ACC112 (cell line): Measurements from ENCODE around the gene EPHB2.

ENCODE experiments used
- H2AFZ ChIP-seq: fragments of 200-600 bp; sonication (generic); one replicate; pipeline ENCODE4 v1.6.0; 2017; ENCODE audit warnings: antibody characterized with exemption, low read length; ENCODE audit not compliant: unreplicated experiment
- H3K27ac ChIP-seq: fragments of 200-600 bp; sonication (generic); 2 replicates; pipeline ENCODE4 v1.5.1; 2014; ENCODE audit warnings: low read depth, mild to moderate bottlenecking, antibody characterized with exemption, low read length, moderate library complexity
- H3K27me3 ChIP-seq: fragments of 200-600 bp; sonication (generic); 2 replicates; pipeline ENCODE4 v1.6.1; 2014; ENCODE audit warnings: mild to moderate bottlenecking, antibody characterized with exemption, low read length, moderate library complexity, mixed read lengths; ENCODE audit not compliant: insufficient read depth
- H3K36me3 ChIP-seq: fragments of 200-600 bp; sonication (generic); 2 replicates; pipeline ENCODE4 v1.6.1; 2016; ENCODE audit warnings: mild to moderate bottlenecking, antibody characterized with exemption, low read length, moderate library complexity, mixed read lengths; ENCODE audit not compliant: insufficient read depth
- H3K4me1 ChIP-seq: fragments of 200-600 bp; sonication (generic); one replicate; pipeline ENCODE4 v1.6.1; 2016; ENCODE audit warnings: low read length, mixed read lengths; ENCODE audit not compliant: insufficient read depth, unreplicated experiment, control insufficient read depth
- H3K4me3 ChIP-seq: fragments of 200-600 bp; sonication (generic); 2 replicates; pipeline ENCODE4 v1.5.1; 2014; ENCODE audit warnings: mild to moderate bottlenecking, low read depth, low read length
- H3K79me2 ChIP-seq: fragments of 200-600 bp; sonication (generic); one replicate; pipeline ENCODE4 v1.6.0; 2016; ENCODE audit warnings: low read length; ENCODE audit not compliant: control insufficient read depth, unreplicated experiment, insufficient read depth

Gene EPHB2

GRCh38 chr1:22791831-22792347, 81.2 kb downstream of the EPHB2 start:
- Histone ChIP-seq H3K27me3 (no peaks in the 10 kb centered on the region), H3K4me3 (no peak overlapping the region), H3K36me3 (no peaks in the 10 kb centered on the region), H3K79me2 (no peaks in the 10 kb centered on the region), H3K4me1 (peaks cover 8% of the 10 kb centered on the region), H2AFZ (no peak overlapping the region), H3K27ac (no peak overlapping the region)

- H3K36me3 ChIP-seq: no peaks in the 10 kb centered on the region
- H2AFZ ChIP-seq: no peak overlapping the region
- no peaks in the 10 kb centered on the region for H3K79me2 ChIP-seq
- no peak overlapping the region for H3K27ac ChIP-seq
- H3K4me3 ChIP-seq: no peak overlapping the region
- H3K4me1 ChIP-seq: peaks cover 13% of the 10 kb centered on the region
- H3K27me3 ChIP-seq: no peaks in the 10 kb centered on the region
Observed at GRCh38 chr1:22792396-22793160, 81.9 kb downstream of the EPHB2 start.

DNA sequence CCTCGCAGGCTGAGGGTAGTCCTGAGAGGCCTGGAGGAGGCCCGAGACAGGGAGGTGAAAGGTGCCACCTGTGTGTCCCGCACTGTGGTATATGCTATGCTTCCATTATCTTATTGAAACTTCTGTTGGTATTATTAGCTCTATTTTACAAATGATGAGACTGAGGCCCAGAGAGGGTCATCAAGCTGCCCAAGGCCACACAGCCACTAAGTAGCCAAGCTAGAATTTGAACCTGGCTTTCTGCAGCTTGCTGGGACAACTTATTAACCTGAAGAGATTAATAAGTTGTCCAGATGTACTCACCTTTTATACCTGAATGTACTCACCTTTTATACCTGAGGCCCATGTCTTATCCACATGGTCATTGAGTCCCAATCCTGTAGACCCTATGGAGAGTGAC, 83.0 kb downstream of the EPHB2 start:
- Histone ChIP-seq H3K36me3 (no peaks in the 10 kb centered on the region), H3K79me2 (no peaks in the 10 kb centered on the region), H3K4me1 (peaks cover 13% of the 10 kb centered on the region), H2AFZ (no peak overlapping the region), H3K27me3 (no peaks in the 10 kb centered on the region), H3K27ac (no peak overlapping the region), H3K4me3 (no peak overlapping the region)

- H3K36me3 ChIP-seq: no peaks in the 10 kb centered on the region
- no peaks in the 10 kb centered on the region for H3K79me2 ChIP-seq
- peaks cover 13% of the 10 kb centered on the region for H3K4me1 ChIP-seq
- H3K4me3 ChIP-seq: no peak overlapping the region
- no peak overlapping the region for H2AFZ ChIP-seq
- H3K27me3 ChIP-seq: no peaks in the 10 kb centered on the region
- no peak overlapping the region for H3K27ac ChIP-seq
Observed at GRCh38 chr1:22794647-22795365, 84.2 kb downstream of the EPHB2 start.

GRCh38 chr1:22795366-22795714, 84.7 kb downstream of the EPHB2 start:
- Histone ChIP-seq H3K27me3 (no peaks in the 10 kb centered on the region), H3K4me3 (no peak overlapping the region), H3K36me3 (no peaks in the 10 kb centered on the region), H3K27ac (no peak overlapping the region), H3K4me1 (peaks cover 13% of the 10 kb centered on the region), H2AFZ (no peak overlapping the region), H3K79me2 (no peaks in the 10 kb centered on the region)

GRCh38 chr1:22796642-22797041, 86.0 kb downstream of the EPHB2 start:
- H2AFZ ChIP-seq: no peak overlapping the region
- H3K27me3 ChIP-seq: no peaks in the 10 kb centered on the region
- H3K4me1 ChIP-seq: peaks cover 13% of the 10 kb centered on the region
- no peaks in the 10 kb centered on the region for H3K36me3 ChIP-seq
- no peak overlapping the region for H3K4me3 ChIP-seq
- H3K79me2 ChIP-seq: no peaks in the 10 kb centered on the region
- H3K27ac ChIP-seq: no peak overlapping the region

- no peaks in the 10 kb centered on the region for H3K27me3 ChIP-seq
- H2AFZ ChIP-seq: no peak overlapping the region
- no peak overlapping the region for H3K4me3 ChIP-seq
- H3K4me1 ChIP-seq: peaks cover 13% of the 10 kb centered on the region
- H3K79me2 ChIP-seq: no peaks in the 10 kb centered on the region
- no peaks in the 10 kb centered on the region for H3K36me3 ChIP-seq
- H3K27ac ChIP-seq: no peak overlapping the region
Observed at GRCh38 chr1:22798083-22798482, 87.4 kb downstream of the EPHB2 start.

GRCh38 chr1:22799971-22800370, 89.3 kb downstream of the EPHB2 start:
- peaks cover 22% of the 10 kb centered on the region for H3K4me1 ChIP-seq
- H3K79me2 ChIP-seq: no peaks in the 10 kb centered on the region
- no peak overlapping the region for H3K27ac ChIP-seq
- no peak overlapping the region for H2AFZ ChIP-seq
- no peaks in the 10 kb centered on the region for H3K27me3 ChIP-seq
- H3K36me3 ChIP-seq: no peaks in the 10 kb centered on the region
- H3K4me3 ChIP-seq: no peak overlapping the region

- peaks cover 22% of the 10 kb centered on the region for H3K4me1 ChIP-seq
- no peaks in the 10 kb centered on the region for H3K36me3 ChIP-seq
- no peaks in the 10 kb centered on the region for H3K79me2 ChIP-seq
- no peak overlapping the region for H3K27ac ChIP-seq
- H2AFZ ChIP-seq: no peak overlapping the region
- no peak overlapping the region for H3K4me3 ChIP-seq
- H3K27me3 ChIP-seq: no peaks in the 10 kb centered on the region
Observed at GRCh38 chr1:22800629-22801028, 90.0 kb downstream of the EPHB2 start.

DNA sequence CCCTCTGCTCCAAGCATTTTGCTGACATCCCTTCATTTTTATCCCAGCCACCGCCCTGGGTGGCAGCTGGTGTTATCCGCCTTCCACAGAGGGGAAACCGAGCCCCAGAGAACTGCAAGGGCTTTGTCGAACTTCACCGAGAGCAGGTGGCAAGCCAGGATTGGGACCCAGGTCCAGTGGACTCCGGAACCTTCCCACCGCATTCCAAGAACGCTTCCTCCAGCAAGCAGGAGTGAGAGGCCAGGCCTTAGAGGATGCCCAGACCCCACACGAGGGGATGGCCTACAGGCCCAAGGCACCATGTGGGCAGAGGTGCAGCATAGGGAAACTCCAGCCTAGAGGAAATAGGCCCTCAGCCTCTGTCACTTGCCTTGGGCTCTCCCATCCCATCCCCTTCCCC, 90.7 kb downstream of the EPHB2 start:
- no peak overlapping the region for H3K27ac ChIP-seq
- peaks cover 19% of the 10 kb centered on the region for H3K4me1 ChIP-seq
- no peaks in the 10 kb centered on the region for H3K36me3 ChIP-seq
- no peaks in the 10 kb centered on the region for H3K27me3 ChIP-seq
- no peak overlapping the region for H2AFZ ChIP-seq
- no peak overlapping the region for H3K4me3 ChIP-seq
- H3K79me2 ChIP-seq: no peaks in the 10 kb centered on the region

DNA sequence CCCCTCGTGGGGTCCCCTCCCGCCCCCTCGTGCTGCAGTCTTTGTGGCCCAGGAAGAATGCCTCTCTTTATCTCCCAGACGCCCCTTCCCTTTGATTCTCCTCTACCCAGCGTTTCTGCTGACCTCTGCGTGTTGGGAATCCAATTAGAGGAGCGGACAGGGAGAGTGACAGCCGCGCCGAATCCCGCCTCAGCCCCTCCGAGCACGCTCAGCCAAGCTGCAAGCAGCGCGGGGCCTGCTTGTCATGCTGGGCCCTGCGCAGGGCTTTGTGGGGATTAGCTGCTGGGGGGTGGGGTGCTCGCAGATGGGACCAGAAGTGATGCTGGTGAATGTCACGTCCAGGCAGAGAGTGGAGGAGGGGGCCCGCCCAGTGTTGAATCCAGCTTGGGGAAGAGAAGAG, 91.1 kb downstream of the EPHB2 start:
- H3K36me3 ChIP-seq: no peaks in the 10 kb centered on the region
- H3K79me2 ChIP-seq: no peaks in the 10 kb centered on the region
- no peak overlapping the region for H2AFZ ChIP-seq
- no peaks in the 10 kb centered on the region for H3K27me3 ChIP-seq
- peaks cover 15% of the 10 kb centered on the region for H3K4me1 ChIP-seq
- H3K4me3 ChIP-seq: no peak overlapping the region
- no peak overlapping the region for H3K27ac ChIP-seq
